Liver (tissue), 9 donors: Measurements from ENCODE around the gene TTYH2. TPM values are rescaled to one million over a fixed set of nuclear protein-coding genes. Genes with fewer than 3 reads are reported as not detected.

ENCODE experiments used
- DNase-seq: peaks from one replicate; pipeline ENCODE4 v3.0.0-alpha.2; 2017; ENCODE audit warnings: low spot score
- H3K27ac ChIP-seq, 2 donors: one replicate each; pipeline ENCODE4 v1.7.0; 2013; ENCODE audit warnings: inconsistent platforms in 2 of 2, low read length in 2 of 2, control low read depth in 1 of 2, low read depth in 1 of 2, mild to moderate bottlenecking in 1 of 2
- H3K27me3 ChIP-seq, 4 donors: one replicate each; pipeline versions ENCODE4 v1.6.1 to v1.7.0; 2013; ENCODE audit warnings: low read length in 3 of 4, inconsistent platforms in 1 of 4, mild to moderate bottlenecking in 1 of 4, moderate library complexity in 1 of 4; ENCODE audit not compliant: control insufficient read depth in 4 of 4, insufficient read depth in 4 of 4
- H3K36me3 ChIP-seq, 4 donors: one replicate each; pipeline versions ENCODE4 v1.6.1 to v1.7.0; 2013; ENCODE audit warnings: low read length in 3 of 4, mild to moderate bottlenecking in 3 of 4, low read depth in 1 of 4, moderate library complexity in 1 of 4; ENCODE audit not compliant: control insufficient read depth in 4 of 4, insufficient read depth in 3 of 4
- H3K4me1 ChIP-seq, 4 donors: one replicate each; pipeline versions ENCODE4 v1.6.1 to v1.7.0; 2013; ENCODE audit warnings: low read length in 3 of 4, mild to moderate bottlenecking in 3 of 4, moderate library complexity in 1 of 4; ENCODE audit not compliant: control insufficient read depth in 4 of 4, insufficient read depth in 4 of 4
- H3K4me3 ChIP-seq, 3 donors: one replicate each; pipeline versions ENCODE4 v1.6.1 to v1.7.0; 2013; ENCODE audit warnings: low read length in 3 of 3, control low read depth in 1 of 3, low read depth in 1 of 3, mild to moderate bottlenecking in 1 of 3
- H3K9ac ChIP-seq, 2 donors: one replicate each; pipeline ENCODE4 v1.7.0; 2013; ENCODE audit warnings: low read length in 2 of 2, mild to moderate bottlenecking in 2 of 2, moderate library complexity in 2 of 2, control low read depth in 1 of 2, low read depth in 1 of 2
- H3K9me3 ChIP-seq, 4 donors: one replicate each; pipeline versions ENCODE4 v1.6.1 to v1.7.0; 2013; ENCODE audit warnings: low read length in 3 of 4; ENCODE audit not compliant: control insufficient read depth in 4 of 4
- EGR1 ChIP-seq, 2 donors: IDR thresholded peaks; 2 replicates each; pipeline ENCODE4 v1.6.1; 2016 to 2018; ENCODE audit warnings: antibody characterized with exemption in 2 of 2, low read depth in 2 of 2
- FOXA1 ChIP-seq: IDR thresholded peaks from 2 replicates; pipeline ENCODE4 v1.6.1; 2016; ENCODE audit warnings: antibody characterized with exemption
- FOXA2 ChIP-seq: IDR thresholded peaks from 2 replicates; pipeline ENCODE4 v1.6.1; 2016; ENCODE audit warnings: antibody characterized with exemption
- GABPA ChIP-seq, 2 donors: IDR thresholded peaks in 1 of 2; conservative IDR thresholded peaks in 1 of 2; 2 replicates each; pipeline ENCODE4 v1.6.1; 2016; ENCODE audit warnings: antibody characterized with exemption in 2 of 2, mild to moderate bottlenecking in 1 of 2, moderate library complexity in 1 of 2
- HNF4A ChIP-seq, 2 donors: conservative IDR thresholded peaks; 2 replicates each; pipeline ENCODE4 v1.6.1; 2016; ENCODE audit warnings: antibody characterized with exemption in 2 of 2, mild to moderate bottlenecking in 2 of 2
- HNF4G ChIP-seq: IDR thresholded peaks from 2 replicates; pipeline ENCODE4 v1.6.1; 2016; ENCODE audit warnings: antibody characterized with exemption
- JUND ChIP-seq, 2 donors: IDR thresholded peaks; 2 replicates each; pipeline ENCODE4 v1.6.1; 2016; ENCODE audit warnings: antibody characterized with exemption in 2 of 2
- NR2F2 ChIP-seq: IDR thresholded peaks from 2 replicates; pipeline ENCODE4 v1.6.1; 2016; ENCODE audit warnings: antibody characterized with exemption
- RAD21 ChIP-seq, 2 donors: IDR thresholded peaks; 2 replicates each; pipeline ENCODE4 v1.6.1; 2016; ENCODE audit warnings: antibody characterized with exemption in 2 of 2, mild to moderate bottlenecking in 2 of 2
- RXRA ChIP-seq, 2 donors: IDR thresholded peaks; 2 replicates each; pipeline ENCODE4 v1.6.1; 2017 to 2018; ENCODE audit warnings: antibody characterized with exemption in 2 of 2, mild to moderate bottlenecking in 1 of 2
- SP1 ChIP-seq: IDR thresholded peaks from 2 replicates; pipeline ENCODE4 v1.6.1; 2018; ENCODE audit warnings: antibody characterized with exemption, mild to moderate bottlenecking
- YY1 ChIP-seq: IDR thresholded peaks from 2 replicates; pipeline ENCODE4 v1.6.1; 2016; ENCODE audit warnings: antibody characterized with exemption, mild to moderate bottlenecking
- WGBS: extraction: QIAGEN DNeasy Blood & Tissue Kit; methylation state at CpG from one replicate; pipeline ENCODE4 v1.1.7; 2013; 5-methylcytosine and 5-hydroxymethylcytosine counted together
- polyA plus RNA-seq, 2 donors: library from polyadenylated mRNA; stranded (reverse) in 1 of 2; unstranded in 1 of 2; fragments of 200-250 nt in 1 of 2; fragments of >200 nt in 1 of 2; fragmentation: Nextera tagmentation in 1 of 2; extraction: Ambion mirVana in 1 of 2; gene quantifications; one replicate each; pipeline versions ENCODE4 v1.2.1 to v1.2.3, GENCODE V29; 2013 to 2015
- total RNA-seq, 2 donors: library from RNA; depleted of rRNA; stranded (reverse); fragments of >200 nt; gene quantifications; one replicate each; pipeline ENCODE4 v1.2.3, GENCODE V29; 2014
- TF ChIP-seq, protein P1 (sequence below): fragments of 150-350 bp; IDR thresholded peaks from 2 replicates; pipeline ENCODE4 v1.5.1; 2017; ENCODE audit warnings: improper control_type of control experiment, low read depth, low read length; ENCODE audit not compliant: missing input control
- TF ChIP-seq, protein P2 (sequence below): IDR thresholded peaks from 2 replicates; pipeline ENCODE4 v1.6.1; 2016; ENCODE audit warnings: antibody characterized with exemption, mild to moderate bottlenecking
- TF ChIP-seq, protein P3 (sequence below): IDR thresholded peaks from 2 replicates; pipeline ENCODE4 v1.6.1; 2016; ENCODE audit warnings: antibody characterized with exemption
- TF ChIP-seq, protein P4 (sequence below): IDR thresholded peaks from 2 replicates; pipeline ENCODE4 v1.6.1; 2016; ENCODE audit warnings: antibody characterized with exemption
- donor health status: healthy.
- donor health status: healthy.
- donor health status: healthy.
- donor health status: healthy.
- donor health status: healthy.

Gene TTYH2
- total and polyA plus RNA-seq, 4 donors: 0.40 to 2.4 (median 0.99) TPM

DNA sequence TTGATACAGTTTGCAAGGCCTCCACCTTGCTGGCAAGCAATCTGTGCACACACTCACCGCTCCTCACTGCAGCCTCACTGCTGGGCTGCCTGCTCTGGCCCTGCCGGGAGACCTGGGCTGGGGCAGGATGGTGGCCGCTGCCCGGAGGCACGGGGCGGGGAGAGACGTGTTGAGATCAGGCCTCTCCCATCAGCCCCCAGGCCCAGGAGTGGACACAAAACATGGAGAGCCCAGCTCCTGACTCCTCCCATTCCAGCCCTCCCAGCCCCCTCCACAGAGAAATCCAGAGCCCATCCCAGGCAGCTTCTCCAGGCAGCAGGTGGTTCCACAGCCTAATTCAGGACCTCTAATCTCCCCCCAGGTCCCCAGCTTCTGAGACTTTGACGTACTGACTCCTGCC lies 33.0 kb upstream of the TTYH2 start:
- no peak for DNase-seq
- WGBS: 44% methylated on average over 8 of the region's 8 CpGs
- Histone ChIP-seq H3K4me1 (no peaks in the 10 kb centered on the region), H3K9me3 (no peaks in the 10 kb centered on the region), H3K4me3 (no peak overlapping the region), H3K36me3 (no peaks in the 10 kb centered on the region), H3K27ac (no peak overlapping the region), H3K9ac (no peak overlapping the region), H3K27me3 (peaks cover 0 to 8% (median 2%) of the 10 kb centered on the region in 4 donors)
- TF ChIP-seq, protein P1, sequence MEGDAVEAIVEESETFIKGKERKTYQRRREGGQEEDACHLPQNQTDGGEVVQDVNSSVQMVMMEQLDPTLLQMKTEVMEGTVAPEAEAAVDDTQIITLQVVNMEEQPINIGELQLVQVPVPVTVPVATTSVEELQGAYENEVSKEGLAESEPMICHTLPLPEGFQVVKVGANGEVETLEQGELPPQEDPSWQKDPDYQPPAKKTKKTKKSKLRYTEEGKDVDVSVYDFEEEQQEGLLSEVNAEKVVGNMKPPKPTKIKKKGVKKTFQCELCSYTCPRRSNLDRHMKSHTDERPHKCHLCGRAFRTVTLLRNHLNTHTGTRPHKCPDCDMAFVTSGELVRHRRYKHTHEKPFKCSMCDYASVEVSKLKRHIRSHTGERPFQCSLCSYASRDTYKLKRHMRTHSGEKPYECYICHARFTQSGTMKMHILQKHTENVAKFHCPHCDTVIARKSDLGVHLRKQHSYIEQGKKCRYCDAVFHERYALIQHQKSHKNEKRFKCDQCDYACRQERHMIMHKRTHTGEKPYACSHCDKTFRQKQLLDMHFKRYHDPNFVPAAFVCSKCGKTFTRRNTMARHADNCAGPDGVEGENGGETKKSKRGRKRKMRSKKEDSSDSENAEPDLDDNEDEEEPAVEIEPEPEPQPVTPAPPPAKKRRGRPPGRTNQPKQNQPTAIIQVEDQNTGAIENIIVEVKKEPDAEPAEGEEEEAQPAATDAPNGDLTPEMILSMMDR: no peak
- TF ChIP-seq GABPA (IDR thresholded peaks at IDR 0.05 in 1 of 2, conservative IDR thresholded peaks at IDR 0.05 in 1 of 2) (no peak), SP1 (no peak), RAD21 (IDR thresholded peaks at IDR 0.05) (no peak), EGR1 (IDR thresholded peaks at IDR 0.05; ENCODE audit: low read depth in 2 of 2) (no peak), HNF4A (conservative IDR thresholded peaks at IDR 0.05) (no peak), JUND (IDR thresholded peaks at IDR 0.05) (no peak), YY1 (no peak), FOXA2 (no peak), HNF4G (no peak), NR2F2 (no peak), RXRA (IDR thresholded peaks at IDR 0.05) (no peak)
- TF ChIP-seq, protein P2, sequence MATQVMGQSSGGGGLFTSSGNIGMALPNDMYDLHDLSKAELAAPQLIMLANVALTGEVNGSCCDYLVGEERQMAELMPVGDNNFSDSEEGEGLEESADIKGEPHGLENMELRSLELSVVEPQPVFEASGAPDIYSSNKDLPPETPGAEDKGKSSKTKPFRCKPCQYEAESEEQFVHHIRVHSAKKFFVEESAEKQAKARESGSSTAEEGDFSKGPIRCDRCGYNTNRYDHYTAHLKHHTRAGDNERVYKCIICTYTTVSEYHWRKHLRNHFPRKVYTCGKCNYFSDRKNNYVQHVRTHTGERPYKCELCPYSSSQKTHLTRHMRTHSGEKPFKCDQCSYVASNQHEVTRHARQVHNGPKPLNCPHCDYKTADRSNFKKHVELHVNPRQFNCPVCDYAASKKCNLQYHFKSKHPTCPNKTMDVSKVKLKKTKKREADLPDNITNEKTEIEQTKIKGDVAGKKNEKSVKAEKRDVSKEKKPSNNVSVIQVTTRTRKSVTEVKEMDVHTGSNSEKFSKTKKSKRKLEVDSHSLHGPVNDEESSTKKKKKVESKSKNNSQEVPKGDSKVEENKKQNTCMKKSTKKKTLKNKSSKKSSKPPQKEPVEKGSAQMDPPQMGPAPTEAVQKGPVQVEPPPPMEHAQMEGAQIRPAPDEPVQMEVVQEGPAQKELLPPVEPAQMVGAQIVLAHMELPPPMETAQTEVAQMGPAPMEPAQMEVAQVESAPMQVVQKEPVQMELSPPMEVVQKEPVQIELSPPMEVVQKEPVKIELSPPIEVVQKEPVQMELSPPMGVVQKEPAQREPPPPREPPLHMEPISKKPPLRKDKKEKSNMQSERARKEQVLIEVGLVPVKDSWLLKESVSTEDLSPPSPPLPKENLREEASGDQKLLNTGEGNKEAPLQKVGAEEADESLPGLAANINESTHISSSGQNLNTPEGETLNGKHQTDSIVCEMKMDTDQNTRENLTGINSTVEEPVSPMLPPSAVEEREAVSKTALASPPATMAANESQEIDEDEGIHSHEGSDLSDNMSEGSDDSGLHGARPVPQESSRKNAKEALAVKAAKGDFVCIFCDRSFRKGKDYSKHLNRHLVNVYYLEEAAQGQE: no peak
- TF ChIP-seq, protein P3, sequence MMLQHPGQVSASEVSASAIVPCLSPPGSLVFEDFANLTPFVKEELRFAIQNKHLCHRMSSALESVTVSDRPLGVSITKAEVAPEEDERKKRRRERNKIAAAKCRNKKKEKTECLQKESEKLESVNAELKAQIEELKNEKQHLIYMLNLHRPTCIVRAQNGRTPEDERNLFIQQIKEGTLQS: no peak

DNA sequence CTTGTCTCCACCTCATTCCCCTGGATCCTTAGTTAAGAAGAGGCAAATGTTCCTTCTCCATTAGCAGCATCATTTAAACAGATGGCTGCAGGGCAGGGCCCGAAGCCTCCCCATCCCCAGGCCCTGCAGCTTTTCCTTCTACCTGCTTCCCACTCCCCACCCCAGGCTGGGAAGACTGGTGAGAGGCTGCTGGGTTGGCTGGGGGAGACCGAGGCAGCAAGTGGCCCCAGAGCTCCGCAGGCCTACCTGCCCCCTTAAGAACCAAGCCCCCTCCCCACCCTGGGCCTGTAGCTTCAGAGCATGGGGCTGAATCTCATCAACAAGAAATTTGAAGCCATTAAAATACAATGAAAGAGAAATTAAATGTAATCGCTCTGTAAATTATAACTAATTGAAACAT lies 32.0 kb upstream of the TTYH2 start:
- Histone ChIP-seq H3K9ac (no peak overlapping the region), H3K4me1 (no peaks in the 10 kb centered on the region), H3K4me3 (no peak overlapping the region), H3K27me3 (peaks cover 0 to 3% (median under 1%) of the 10 kb centered on the region in 4 donors), H3K27ac (no peak overlapping the region), H3K9me3 (no peaks in the 10 kb centered on the region), H3K36me3 (no peaks in the 10 kb centered on the region)
- no peak for TF ChIP-seq RXRA (IDR thresholded peaks at IDR 0.05)
- TF ChIP-seq, protein P2: no peak
- TF ChIP-seq FOXA1: no peak
- TF ChIP-seq SP1: no peak
- no peak for TF ChIP-seq RAD21 (IDR thresholded peaks at IDR 0.05)
- TF ChIP-seq, protein P4, sequence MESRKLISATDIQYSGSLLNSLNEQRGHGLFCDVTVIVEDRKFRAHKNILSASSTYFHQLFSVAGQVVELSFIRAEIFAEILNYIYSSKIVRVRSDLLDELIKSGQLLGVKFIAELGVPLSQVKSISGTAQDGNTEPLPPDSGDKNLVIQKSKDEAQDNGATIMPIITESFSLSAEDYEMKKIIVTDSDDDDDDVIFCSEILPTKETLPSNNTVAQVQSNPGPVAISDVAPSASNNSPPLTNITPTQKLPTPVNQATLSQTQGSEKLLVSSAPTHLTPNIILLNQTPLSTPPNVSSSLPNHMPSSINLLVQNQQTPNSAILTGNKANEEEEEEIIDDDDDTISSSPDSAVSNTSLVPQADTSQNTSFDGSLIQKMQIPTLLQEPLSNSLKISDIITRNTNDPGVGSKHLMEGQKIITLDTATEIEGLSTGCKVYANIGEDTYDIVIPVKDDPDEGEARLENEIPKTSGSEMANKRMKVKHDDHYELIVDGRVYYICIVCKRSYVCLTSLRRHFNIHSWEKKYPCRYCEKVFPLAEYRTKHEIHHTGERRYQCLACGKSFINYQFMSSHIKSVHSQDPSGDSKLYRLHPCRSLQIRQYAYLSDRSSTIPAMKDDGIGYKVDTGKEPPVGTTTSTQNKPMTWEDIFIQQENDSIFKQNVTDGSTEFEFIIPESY: no peak
- no peak for TF ChIP-seq HNF4G
- TF ChIP-seq NR2F2: no peak
- TF ChIP-seq FOXA2: no peak
- TF ChIP-seq HNF4A (conservative IDR thresholded peaks at IDR 0.05): no peak
- WGBS: 82% methylated on average over 4 of the region's 4 CpGs
- no peak for DNase-seq
